H9 (cell line): ENCODE data around the gene CAMK2B. TPM values are rescaled to one million over a fixed set of nuclear protein-coding genes. Genes with fewer than 3 reads are reported as not detected.

Source experiments
- DNase-seq: peaks from one replicate; pipeline ENCODE4 v3.0.0-alpha.2; 2017
- H2AFZ ChIP-seq: one replicate; pipeline ENCODE4 v1.6.1; 2013; ENCODE audit warnings: mild to moderate bottlenecking, low read length, control low read depth, moderate library complexity
- H2AK5ac ChIP-seq: 2 replicates; pipeline ENCODE4 v1.6.1; 2013; ENCODE audit warnings: low read length, control low read depth, mixed read lengths; ENCODE audit not compliant: insufficient read length
- H2BK120ac ChIP-seq: one replicate; pipeline ENCODE4 v1.6.1; 2013; ENCODE audit warnings: low read depth, mild to moderate bottlenecking, low read length, control low read depth, inconsistent platforms; ENCODE audit not compliant: poor library complexity, severe bottlenecking
- H2BK12ac ChIP-seq: 2 replicates; pipeline ENCODE4 v1.6.1; 2013; ENCODE audit warnings: low read length, control low read depth, mixed read lengths, low read depth; ENCODE audit not compliant: insufficient read length
- H2BK15ac ChIP-seq: 2 replicates; pipeline ENCODE4 v1.6.1; 2013; ENCODE audit warnings: low read depth, low read length, control low read depth
- H2BK20ac ChIP-seq: one replicate; pipeline ENCODE4 v1.6.1; 2013; ENCODE audit warnings: low read depth, mild to moderate bottlenecking, low read length, control low read depth, inconsistent platforms; ENCODE audit not compliant: poor library complexity, severe bottlenecking
- H2BK5ac ChIP-seq: 2 replicates; pipeline ENCODE4 v1.6.1; 2013; ENCODE audit warnings: low read length, control low read depth, mixed read lengths; ENCODE audit not compliant: insufficient read length
- H3K14ac ChIP-seq: 2 replicates; pipeline ENCODE4 v1.6.1; 2013; ENCODE audit warnings: low read length, control low read depth; ENCODE audit not compliant: insufficient read depth
- H3K18ac ChIP-seq: 2 replicates; pipeline ENCODE4 v1.6.1; 2013; ENCODE audit warnings: low read depth, mild to moderate bottlenecking, mixed read lengths, low read length, control low read depth; ENCODE audit not compliant: insufficient read length
- H3K23ac ChIP-seq: 2 replicates; pipeline ENCODE4 v1.6.1; 2013; ENCODE audit warnings: low read length, control low read depth, mixed read lengths, low read depth; ENCODE audit not compliant: insufficient read length
- H3K23me2 ChIP-seq: 2 replicates; pipeline ENCODE4 v1.6.1; 2013; ENCODE audit warnings: low read depth, mild to moderate bottlenecking, mixed read lengths, low read length, control low read depth; ENCODE audit not compliant: insufficient read length, poor library complexity, severe bottlenecking
- H3K27ac ChIP-seq: 2 replicates; pipeline ENCODE4 v1.5.1; 2013; ENCODE audit warnings: low read length, control low read depth, mixed read lengths, low read depth; ENCODE audit not compliant: insufficient read length
- H3K27me3 ChIP-seq: 2 replicates; pipeline ENCODE4 v1.6.1; 2013; ENCODE audit warnings: low read length, control low read depth, inconsistent platforms; ENCODE audit not compliant: insufficient read depth
- H3K4ac ChIP-seq: 2 replicates; pipeline ENCODE4 v1.6.1; 2013; ENCODE audit warnings: low read depth, mild to moderate bottlenecking, control low read depth, inconsistent platforms, low read length, moderate library complexity
- H3K4me1 ChIP-seq: 2 replicates; pipeline ENCODE4 v1.6.1; 2013; ENCODE audit warnings: low read length, control low read depth, inconsistent platforms; ENCODE audit not compliant: insufficient read depth
- H3K4me2 ChIP-seq: 2 replicates; pipeline ENCODE4 v1.6.1; 2013; ENCODE audit warnings: low read length, control low read depth, mixed read lengths; ENCODE audit not compliant: insufficient read length, insufficient read depth
- H3K56ac ChIP-seq: 2 replicates; pipeline ENCODE4 v1.6.1; 2013; ENCODE audit warnings: low read depth, mild to moderate bottlenecking, mixed read lengths, low read length, control low read depth; ENCODE audit not compliant: insufficient read length
- H3K79me1 ChIP-seq: 2 replicates; pipeline ENCODE4 v1.6.1; 2013; ENCODE audit warnings: low read depth, mild to moderate bottlenecking, moderate library complexity, low read length, control low read depth, inconsistent platforms; ENCODE audit not compliant: insufficient read depth, poor library complexity, severe bottlenecking
- H3K79me2 ChIP-seq: 2 replicates; pipeline ENCODE4 v1.6.1; 2013; ENCODE audit warnings: low read length, control low read depth, inconsistent platforms; ENCODE audit not compliant: insufficient read depth
- H3K9ac ChIP-seq: 2 replicates; pipeline ENCODE4 v1.6.1; 2013; ENCODE audit warnings: low read length, control low read depth, mixed read lengths; ENCODE audit not compliant: insufficient read length; ENCODE audit errors: extremely low read depth
- H3K9me3 ChIP-seq: one replicate; pipeline ENCODE4 v1.6.1; 2013; ENCODE audit warnings: low read depth, low read length, inconsistent platforms; ENCODE audit not compliant: control insufficient read depth
- H3T11ph ChIP-seq: one replicate; pipeline ENCODE4 v1.6.1; 2013; ENCODE audit warnings: mild to moderate bottlenecking, low read length, control low read depth, inconsistent platforms
- H4K20me1 ChIP-seq: one replicate; pipeline ENCODE4 v1.6.1; 2013; ENCODE audit not compliant: control insufficient read depth, insufficient read length, insufficient read depth
- H4K5ac ChIP-seq: 2 replicates; pipeline ENCODE4 v1.6.1; 2013; ENCODE audit warnings: low read depth, mild to moderate bottlenecking, mixed read lengths, low read length, control low read depth; ENCODE audit not compliant: insufficient read length
- H4K8ac ChIP-seq: replicated peaks from 2 replicates; pipeline ENCODE4 v1.6.1; 2013; ENCODE audit warnings: low read length, control low read depth, mixed read lengths, low read depth; ENCODE audit not compliant: insufficient read length
- H4K91ac ChIP-seq: 2 replicates; pipeline ENCODE4 v1.6.1; 2013; ENCODE audit warnings: low read depth, mild to moderate bottlenecking, moderate library complexity, mixed read lengths, low read length, control low read depth; ENCODE audit not compliant: insufficient read length
- H3K27ac Mint-ChIP-seq, 3 experiments: 2 replicates in 2 of 3; 3 replicates in 1 of 3; pipeline ENCODE4 v1.8.0; 2020 to 2021; ENCODE audit warnings: mixed read lengths in 3 of 3, mild to moderate bottlenecking in 1 of 3, moderate library complexity in 1 of 3
- H3K27me3 Mint-ChIP-seq: 2 replicates; pipeline ENCODE4 v1.8.0; 2021; ENCODE audit warnings: low read depth, mild to moderate bottlenecking, moderate library complexity, mixed read lengths
- H3K36me3 Mint-ChIP-seq, 3 experiments: 2 replicates in 2 of 3; 3 replicates in 1 of 3; pipeline ENCODE4 v1.8.0; 2020 to 2021; ENCODE audit warnings: low read depth in 3 of 3, mixed read lengths in 3 of 3; ENCODE audit not compliant: insufficient read depth in 1 of 3
- H3K4me1 Mint-ChIP-seq, 2 experiments: 2 replicates each; pipeline ENCODE4 v1.8.0; 2020; ENCODE audit warnings: mixed read lengths in 2 of 2
- H3K4me3 Mint-ChIP-seq, 2 experiments: 2 replicates in 1 of 2; 3 replicates in 1 of 2; pipeline ENCODE4 v1.8.0; 2020 to 2021; ENCODE audit warnings: mild to moderate bottlenecking in 2 of 2, mixed read lengths in 2 of 2, moderate library complexity in 1 of 2
- H3K9me3 Mint-ChIP-seq, 2 experiments: 2 replicates in 1 of 2; 3 replicates in 1 of 2; pipeline ENCODE4 v1.8.0; 2020; ENCODE audit warnings: mild to moderate bottlenecking in 2 of 2, mixed read lengths in 2 of 2, moderate library complexity in 1 of 2
- WGBS: extraction: QIAGEN DNeasy Blood & Tissue Kit; methylation state at CpG from one replicate; pipeline ENCODE4 v1.1.7; 2013; ENCODE audit warnings: missing lambda C conversion rate, low lambda C conversion rate, mixed read lengths; ENCODE audit not compliant: insufficient read length; ENCODE audit errors: extremely low coverage; 5-methylcytosine and 5-hydroxymethylcytosine counted together
- total RNA-seq: library from RNA; stranded (reverse); gene quantifications from 2 replicates; pipeline ENCODE4 v1.2.1, GENCODE V29; 2021
- TF ChIP-seq, protein P1 (sequence below): fragments of 200-600 bp; sonication (generic); conservative IDR thresholded peaks from 3 replicates; pipeline ENCODE4 v1.8.0; 2021; ENCODE audit warnings: antibody characterized with exemption, mild to moderate bottlenecking

The CAMK2B gene
- total RNA-seq, 1 experiment from 2014 or later, result 0.17 TPM

GRCh38 chr7:44333911-44334733 lies 8.7 kb upstream of the CAMK2B start:
- no CpG with 5 or more reads among the region's 19 CpGs for WGBS
- H3K36me3 Mint-ChIP-seq, result no peaks in the 10 kb centered on the region
- no peak overlapping the region for H3K27ac ChIP-seq
- no peak overlapping the region for H2AK5ac ChIP-seq
- H3K56ac ChIP-seq, result no peak overlapping the region
- H3K4me1 Mint-ChIP-seq, result peaks cover 5 to 6% of the 10 kb centered on the region in 2 experiments; a peak in 3 of 4 replicates
- H3K79me2 ChIP-seq, result no peaks in the 10 kb centered on the region
- peaks cover 28% of the 10 kb centered on the region for H3K27me3 Mint-ChIP-seq
- no peaks in the 10 kb centered on the region for H3K9me3 Mint-ChIP-seq
- no peak overlapping the region for H3K9ac ChIP-seq
- no peaks in the 10 kb centered on the region for H3K79me1 ChIP-seq
- no peak overlapping the region for H3K4me3 Mint-ChIP-seq
- H4K5ac ChIP-seq, result no peak overlapping the region
- H4K20me1 ChIP-seq, result no peaks in the 10 kb centered on the region
- no peak overlapping the region for H2BK20ac ChIP-seq
- no peak overlapping the region for H2BK12ac ChIP-seq
- no peak overlapping the region for H4K8ac ChIP-seq
- no peaks in the 10 kb centered on the region for H3K9me3 ChIP-seq
- no peak overlapping the region for H3K14ac ChIP-seq
- H3K4me1 ChIP-seq, result no peaks in the 10 kb centered on the region
- H3K27ac Mint-ChIP-seq, result no peak overlapping the region
- H3K27me3 ChIP-seq, result no peaks in the 10 kb centered on the region
- no peak overlapping the region for H3T11ph ChIP-seq
- H4K91ac ChIP-seq, result no peak overlapping the region
- H3K4ac ChIP-seq, result no peak overlapping the region
- H3K4me2 ChIP-seq, result no peak overlapping the region
- no peak overlapping the region for H3K23ac ChIP-seq
- no peak for DNase-seq
- no peak overlapping the region for H2BK15ac ChIP-seq
- TF ChIP-seq, protein P1, sequence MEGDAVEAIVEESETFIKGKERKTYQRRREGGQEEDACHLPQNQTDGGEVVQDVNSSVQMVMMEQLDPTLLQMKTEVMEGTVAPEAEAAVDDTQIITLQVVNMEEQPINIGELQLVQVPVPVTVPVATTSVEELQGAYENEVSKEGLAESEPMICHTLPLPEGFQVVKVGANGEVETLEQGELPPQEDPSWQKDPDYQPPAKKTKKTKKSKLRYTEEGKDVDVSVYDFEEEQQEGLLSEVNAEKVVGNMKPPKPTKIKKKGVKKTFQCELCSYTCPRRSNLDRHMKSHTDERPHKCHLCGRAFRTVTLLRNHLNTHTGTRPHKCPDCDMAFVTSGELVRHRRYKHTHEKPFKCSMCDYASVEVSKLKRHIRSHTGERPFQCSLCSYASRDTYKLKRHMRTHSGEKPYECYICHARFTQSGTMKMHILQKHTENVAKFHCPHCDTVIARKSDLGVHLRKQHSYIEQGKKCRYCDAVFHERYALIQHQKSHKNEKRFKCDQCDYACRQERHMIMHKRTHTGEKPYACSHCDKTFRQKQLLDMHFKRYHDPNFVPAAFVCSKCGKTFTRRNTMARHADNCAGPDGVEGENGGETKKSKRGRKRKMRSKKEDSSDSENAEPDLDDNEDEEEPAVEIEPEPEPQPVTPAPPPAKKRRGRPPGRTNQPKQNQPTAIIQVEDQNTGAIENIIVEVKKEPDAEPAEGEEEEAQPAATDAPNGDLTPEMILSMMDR, result no peak
- H2BK120ac ChIP-seq, result no peak overlapping the region
- H3K18ac ChIP-seq, result no peak overlapping the region
- H3K23me2 ChIP-seq, result no peaks in the 10 kb centered on the region
- no peak overlapping the region for H2BK5ac ChIP-seq
- H2AFZ ChIP-seq, result no peak overlapping the region
